Pancreas (tissue), 10 donors: ENCODE results near the gene ADAMTS14. TPM values are rescaled to one million over a fixed set of nuclear protein-coding genes. Genes with fewer than 3 reads are reported as not detected.

Source experiments
- ATAC-seq, 4 donors: fragments of 200-7000 bp; cut with Tn5 transposase; one replicate each; pipeline versions ENCODE4 v1.8.0 to v1.9.1; 2020; ENCODE audit warnings: mild to moderate bottlenecking in 4 of 4, moderate library complexity in 4 of 4
- DNase-seq, 6 donors: peaks; one replicate each; pipeline ENCODE4 v3.0.0-alpha.2; 2020
- FAIRE-seq: peaks from 2 replicates; lab custom pipeline; 2012; peaks lifted over from hg19 to GRCh38; lab: Jason Lieb, UNC
- H3K27ac ChIP-seq, 4 donors: fragments of 200-600 bp; sonication (generic); 1 replicate in 3 of 4; 2 replicates in 1 of 4; pipeline versions ENCODE4 v1.5.0 to v1.8.0; 2020
- H3K27me3 ChIP-seq, 4 donors: fragments of 200-600 bp; one replicate each; pipeline ENCODE4 v1.8.0; 2021
- H3K36me3 ChIP-seq, 3 donors: fragments of 200-600 bp; sonication (generic) in 1 of 3; one replicate each; pipeline versions ENCODE4 v1.5.0 to v1.8.0; 2020 to 2021
- H3K4me1 ChIP-seq, 3 donors: fragments of 200-600 bp; one replicate each; pipeline ENCODE4 v1.8.0; 2021
- H3K4me3 ChIP-seq, 4 donors: fragments of 200-600 bp; sonication (generic) in 2 of 4; one replicate each; pipeline versions ENCODE4 v1.5.0 to v1.8.0; 2020 to 2021
- H3K9me3 ChIP-seq, 4 donors: fragments of 200-600 bp; one replicate each; pipeline ENCODE4 v1.8.0; 2021
- WGBS, 2 donors: extraction: QIAGEN DNeasy Blood & Tissue Kit; methylation state at CpG; one replicate each; pipeline ENCODE4 v1.1.7; 2013; 5-methylcytosine and 5-hydroxymethylcytosine counted together
- intact Hi-C, 3 donors: fragments of 100-400 bp; cut with DNase I; formaldehyde crosslinking; loops; one replicate each; pipeline versions ENCODE4 v1.11.1 to v1.14.2; 2022
- polyA plus RNA-seq, 2 donors: library from polyadenylated mRNA; stranded (reverse); fragments of 200-250 nt; gene quantifications; one replicate each; pipeline ENCODE4 v1.2.3, GENCODE V29; 2013
- total RNA-seq, 6 donors: library from RNA; stranded (reverse); fragmentation: NEBNext Ultra II Directional in 4 of 6; extraction: Animal tissue kit (Norgen Biotek cat#: 25700) in 4 of 6; gene quantifications; one replicate each; pipeline versions ENCODE4 v1.2.1 to v1.2.4, GENCODE V29; 2021 to 2023
- TF ChIP-seq, protein P1 (sequence below), 4 donors: fragments of 200-600 bp; sonication (generic) in 3 of 4; IDR thresholded peaks; one replicate each; pipeline versions ENCODE4 v1.5.0 to v1.8.0; 2021; ENCODE audit warnings: antibody characterized with exemption in 4 of 4
- donor health status: healthy with polysubstance abuse.
- donor health status: DM: no; HTN: no; CAD: no; lungs with moderate emphysema.
- donor health status: DM: no; HTN: no; CAD: no.
- donor health status: control.
- donor health status: control.
- donor health status: Bipolar disorder and iron deficiency.
- donor health status: DM: yes; HTN: yes; CAD: no.
- donor health status: DM: no; HTN: no; CAD: no.
- donor health status: DM: no; HTN: no; CAD: no.
- donor health status: DM: yes; HTN: yes; CAD: no.

Gene ADAMTS14
- 1 to 10 TPM in 1 of 6 donors, under 1 TPM in 3, not detected in 2; 0.06 to 2.2 (median 0.23) TPM for total RNA-seq
- polyA plus RNA-seq: under 1 TPM; 0.12 to 0.34 TPM

DNA sequence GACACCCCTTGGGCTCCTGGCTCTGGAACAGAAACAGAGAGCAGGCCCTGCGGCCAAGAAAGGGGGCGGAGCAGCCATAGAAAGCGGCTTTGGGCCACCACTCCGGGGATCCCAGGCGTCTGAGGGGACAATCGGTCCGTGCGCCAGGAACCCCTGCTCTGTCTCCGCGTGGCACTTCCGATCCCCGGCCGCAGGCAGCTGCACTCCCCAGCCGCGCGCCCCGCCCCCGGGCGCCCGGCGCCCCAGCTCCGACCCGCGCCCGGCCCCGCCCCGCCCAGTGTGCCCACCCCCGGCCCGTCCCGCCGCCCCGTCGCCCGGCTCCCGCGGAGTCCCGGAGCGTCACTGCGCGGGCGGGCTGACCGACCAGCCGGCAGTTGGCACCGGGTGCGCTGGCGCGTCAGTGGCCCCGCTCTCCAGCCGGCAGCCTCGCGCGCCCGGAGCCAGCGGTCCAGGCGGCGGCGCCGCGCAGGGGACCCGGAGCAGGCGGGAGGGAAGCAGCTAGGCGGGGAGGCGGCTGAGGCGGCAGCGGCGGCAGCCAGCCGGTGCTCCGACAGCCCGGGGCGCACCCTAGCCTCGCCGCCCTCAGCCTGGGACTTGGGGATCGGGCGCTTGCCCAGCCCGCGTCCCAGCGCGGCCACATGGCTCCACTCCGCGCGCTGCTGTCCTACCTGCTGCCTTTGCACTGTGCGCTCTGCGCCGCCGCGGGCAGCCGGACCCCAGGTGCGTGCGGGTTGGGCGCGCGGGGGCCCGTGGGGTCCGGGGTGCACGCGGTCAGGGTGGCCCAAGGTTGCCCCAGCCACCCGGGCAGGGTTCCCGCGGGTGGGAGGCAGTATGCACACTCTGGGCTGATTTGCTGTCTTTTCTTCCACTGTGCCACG is at the start of gene ADAMTS14:
Gene ADAMTS14 (plus strand): TSS at position 342 of the 878 bp plus-strand sequence. CDS start 297 bp downstream, at position 639.
- H3K4me3 ChIP-seq: peak within 1 kb of the TSS in 1 of 4 donors; percentile 29
- no peaks in the 10 kb centered on the region for H3K9me3 ChIP-seq
- ATAC-seq (peak in 2 of 4 donors; percentile 30 to 64), FAIRE-seq (no peak), DNase-seq (peak in 1 of 6 donors; percentile 63)
- H3K27ac ChIP-seq: no peak within 1 kb of the TSS
- TF ChIP-seq, protein P1, sequence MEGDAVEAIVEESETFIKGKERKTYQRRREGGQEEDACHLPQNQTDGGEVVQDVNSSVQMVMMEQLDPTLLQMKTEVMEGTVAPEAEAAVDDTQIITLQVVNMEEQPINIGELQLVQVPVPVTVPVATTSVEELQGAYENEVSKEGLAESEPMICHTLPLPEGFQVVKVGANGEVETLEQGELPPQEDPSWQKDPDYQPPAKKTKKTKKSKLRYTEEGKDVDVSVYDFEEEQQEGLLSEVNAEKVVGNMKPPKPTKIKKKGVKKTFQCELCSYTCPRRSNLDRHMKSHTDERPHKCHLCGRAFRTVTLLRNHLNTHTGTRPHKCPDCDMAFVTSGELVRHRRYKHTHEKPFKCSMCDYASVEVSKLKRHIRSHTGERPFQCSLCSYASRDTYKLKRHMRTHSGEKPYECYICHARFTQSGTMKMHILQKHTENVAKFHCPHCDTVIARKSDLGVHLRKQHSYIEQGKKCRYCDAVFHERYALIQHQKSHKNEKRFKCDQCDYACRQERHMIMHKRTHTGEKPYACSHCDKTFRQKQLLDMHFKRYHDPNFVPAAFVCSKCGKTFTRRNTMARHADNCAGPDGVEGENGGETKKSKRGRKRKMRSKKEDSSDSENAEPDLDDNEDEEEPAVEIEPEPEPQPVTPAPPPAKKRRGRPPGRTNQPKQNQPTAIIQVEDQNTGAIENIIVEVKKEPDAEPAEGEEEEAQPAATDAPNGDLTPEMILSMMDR (IDR thresholded peaks at IDR 0.05): no peak
- H3K36me3 ChIP-seq: no peaks in the 10 kb centered on the region
- 1 to 2% methylated on average over 72 to 100 of the region's 100 CpGs for WGBS, 2 donors
- no peaks in the 10 kb centered on the region for H3K4me1 ChIP-seq
- peaks cover 0 to 8% (median 0%) of the 10 kb centered on the region in 4 donors for H3K27me3 ChIP-seq
- intact Hi-C loops: no loop called here

- ATAC-seq: no peak
These were observed 49.8 kb upstream of the ADAMTS14 start for GRCh38 chr10:70622541-70622940.

GRCh38 chr10:70622981-70623844 is 49.1 kb upstream of the ADAMTS14 start:
- H3K27ac ChIP-seq: no peak overlapping the region
- peak in 1 of 4 donors; percentile 40 for ATAC-seq
- 79 to 81% methylated on average over 3 of the region's 3 CpGs for WGBS, 2 donors

More at GRCh38 chr10:70622541-70622940, 49.8 kb upstream of the ADAMTS14 start:
- no peaks in the 10 kb centered on the region for H3K9me3 ChIP-seq
- TF ChIP-seq, protein P1 (IDR thresholded peaks at IDR 0.05): no peak
- 45 to 74% methylated on average over 3 of the region's 3 CpGs for WGBS, 2 donors
- intact Hi-C loops: no loop called here
- H3K36me3 ChIP-seq: no peaks in the 10 kb centered on the region
- no peak for DNase-seq
- no peaks in the 10 kb centered on the region for H3K4me1 ChIP-seq
- H3K27me3 ChIP-seq: no peaks in the 10 kb centered on the region
- no peak overlapping the region for H3K27ac ChIP-seq
- FAIRE-seq: no peak
- H3K4me3 ChIP-seq: no peak overlapping the region

DNA sequence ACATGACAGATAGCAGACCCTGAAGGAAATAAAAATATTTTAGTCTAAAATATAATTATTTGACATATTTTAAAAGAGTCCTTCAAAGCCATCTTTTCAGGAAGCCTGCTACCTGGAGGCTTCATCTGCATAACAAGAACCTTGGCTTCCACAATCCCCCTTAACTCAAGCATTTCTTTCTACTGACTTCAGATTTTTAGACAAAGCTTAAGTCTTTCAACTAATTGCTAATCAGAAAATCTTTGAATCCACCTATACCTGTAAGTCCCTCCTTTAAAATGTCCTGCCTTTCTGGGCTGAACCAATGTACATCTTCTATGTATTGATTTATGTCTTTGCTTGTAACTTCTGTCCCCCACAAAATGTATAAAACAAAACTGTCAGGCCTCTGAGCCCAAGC is 46.2 kb upstream of the ADAMTS14 start:
- DNase-seq (no peak), FAIRE-seq (no peak), ATAC-seq (no peak)
- intact Hi-C loops: no loop called here
- Histone ChIP-seq H3K9me3 (no peaks in the 10 kb centered on the region), H3K27me3 (no peaks in the 10 kb centered on the region), H3K4me3 (no peak overlapping the region), H3K36me3 (no peaks in the 10 kb centered on the region), H3K4me1 (no peaks in the 10 kb centered on the region), H3K27ac (no peak overlapping the region)
- TF ChIP-seq, protein P1 (IDR thresholded peaks at IDR 0.05): no peak

More at GRCh38 chr10:70622981-70623844, 49.1 kb upstream of the ADAMTS14 start:
- FAIRE-seq: no peak
- Histone ChIP-seq H3K36me3 (no peaks in the 10 kb centered on the region), H3K9me3 (no peaks in the 10 kb centered on the region), H3K27me3 (no peaks in the 10 kb centered on the region), H3K4me1 (no peaks in the 10 kb centered on the region), H3K4me3 (no peak overlapping the region)
- TF ChIP-seq, protein P1 (IDR thresholded peaks at IDR 0.05): no peak
- DNase-seq: no peak
- intact Hi-C loops: no loop called here
